Fibroblast of pulmonary artery (primary cell): ENCODE results near the gene TRABD.

Experiments
- DNase-seq: peaks from one replicate; pipeline ENCODE4 v3.0.0-alpha.2; 2010; ENCODE audit warnings: low read depth
- H3K4me3 ChIP-seq: replicated peaks from 2 replicates; pipeline ENCODE4 v1.5.1; 2011; ENCODE audit warnings: low read depth, mild to moderate bottlenecking, control low read depth, low read length, moderate library complexity
- TF ChIP-seq, protein P1 (sequence below): IDR thresholded peaks from 2 replicates; pipeline ENCODE4 v1.5.1; 2011; ENCODE audit warnings: mild to moderate bottlenecking, control low read depth, low read length, inconsistent platforms; ENCODE audit errors: missing control alignments

Gene TRABD

DNA sequence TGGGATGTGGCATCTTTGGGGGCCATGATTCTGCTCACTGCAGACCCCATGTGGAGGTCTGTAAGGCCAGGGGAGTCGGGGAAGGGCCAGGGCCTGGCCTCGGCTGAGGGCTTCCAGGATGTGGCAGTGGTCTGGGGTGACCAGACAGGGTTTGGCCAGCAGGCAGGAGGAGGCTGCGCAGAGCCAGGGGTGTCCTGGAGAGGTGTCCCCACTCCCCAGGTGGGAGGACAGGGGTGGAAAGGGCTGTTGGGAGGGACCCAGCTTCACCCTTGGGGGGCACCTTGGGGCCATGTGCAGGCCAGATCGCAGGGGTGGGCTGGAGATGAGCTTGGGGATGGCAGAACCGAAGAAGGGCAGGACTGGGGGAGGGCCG, 11.7 kb upstream of the TRABD start:
- no peak for DNase-seq
- no peak overlapping the region for H3K4me3 ChIP-seq
- TF ChIP-seq, protein P1, sequence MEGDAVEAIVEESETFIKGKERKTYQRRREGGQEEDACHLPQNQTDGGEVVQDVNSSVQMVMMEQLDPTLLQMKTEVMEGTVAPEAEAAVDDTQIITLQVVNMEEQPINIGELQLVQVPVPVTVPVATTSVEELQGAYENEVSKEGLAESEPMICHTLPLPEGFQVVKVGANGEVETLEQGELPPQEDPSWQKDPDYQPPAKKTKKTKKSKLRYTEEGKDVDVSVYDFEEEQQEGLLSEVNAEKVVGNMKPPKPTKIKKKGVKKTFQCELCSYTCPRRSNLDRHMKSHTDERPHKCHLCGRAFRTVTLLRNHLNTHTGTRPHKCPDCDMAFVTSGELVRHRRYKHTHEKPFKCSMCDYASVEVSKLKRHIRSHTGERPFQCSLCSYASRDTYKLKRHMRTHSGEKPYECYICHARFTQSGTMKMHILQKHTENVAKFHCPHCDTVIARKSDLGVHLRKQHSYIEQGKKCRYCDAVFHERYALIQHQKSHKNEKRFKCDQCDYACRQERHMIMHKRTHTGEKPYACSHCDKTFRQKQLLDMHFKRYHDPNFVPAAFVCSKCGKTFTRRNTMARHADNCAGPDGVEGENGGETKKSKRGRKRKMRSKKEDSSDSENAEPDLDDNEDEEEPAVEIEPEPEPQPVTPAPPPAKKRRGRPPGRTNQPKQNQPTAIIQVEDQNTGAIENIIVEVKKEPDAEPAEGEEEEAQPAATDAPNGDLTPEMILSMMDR: no peak

DNA sequence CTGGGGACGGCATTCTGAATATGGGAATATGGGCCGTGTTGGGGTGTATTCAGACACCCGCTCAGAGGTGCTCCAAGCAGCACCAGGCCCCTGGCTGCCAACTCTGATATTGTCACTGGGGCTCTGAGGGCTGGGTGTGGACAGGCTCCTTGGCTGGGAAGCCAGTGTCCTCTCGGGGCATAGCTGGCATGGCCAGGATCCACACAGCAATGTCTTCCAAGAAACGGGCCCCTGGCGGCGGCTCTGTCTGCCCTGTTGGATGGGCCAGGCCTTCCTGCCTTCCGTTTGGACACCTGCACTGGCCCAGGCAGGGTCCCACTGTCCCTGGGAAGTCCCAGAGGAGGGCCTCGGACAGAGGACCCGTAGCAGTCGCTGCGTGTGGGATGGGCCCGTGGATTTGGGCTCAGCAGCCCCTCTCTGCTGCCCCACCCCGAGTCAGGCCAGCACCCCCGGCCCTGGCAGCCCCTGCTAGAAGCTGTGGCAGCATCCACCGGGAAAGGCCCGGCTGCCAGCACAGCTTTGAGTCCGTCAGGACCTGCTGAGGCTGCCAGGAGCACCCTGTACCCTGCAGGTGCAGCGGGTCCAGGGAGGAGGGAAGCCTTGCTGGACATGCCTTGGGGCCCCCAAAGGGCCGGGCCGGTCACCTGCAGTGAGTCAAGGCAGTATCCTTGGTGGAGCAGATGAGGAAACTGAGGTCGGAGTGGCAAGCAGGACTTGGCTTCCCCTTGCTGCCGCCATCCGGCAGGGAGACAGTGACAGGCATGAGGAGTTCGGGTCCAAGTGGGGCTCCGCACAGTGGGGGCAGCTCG, 11.1 kb upstream of the TRABD start:
- DNase-seq: no peak
- no peak overlapping the region for H3K4me3 ChIP-seq
- TF ChIP-seq, protein P1: no peak

DNA sequence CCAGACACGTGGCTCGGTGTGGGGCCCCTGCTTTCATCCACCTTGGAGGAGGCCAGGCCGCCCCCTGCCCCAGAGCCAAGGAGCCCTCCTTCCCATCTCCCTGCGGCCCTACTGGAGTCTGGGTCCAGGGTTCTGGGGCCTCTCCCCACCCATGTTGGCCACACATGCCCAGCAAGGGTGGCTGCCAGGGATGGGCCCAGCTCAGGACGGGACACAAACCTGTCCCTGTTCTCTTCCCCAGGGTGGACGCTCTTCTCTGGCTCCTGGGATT, 10.6 kb upstream of the TRABD start:
- no peak overlapping the region for H3K4me3 ChIP-seq
- no peak for DNase-seq
- TF ChIP-seq, protein P1: no peak

DNA sequence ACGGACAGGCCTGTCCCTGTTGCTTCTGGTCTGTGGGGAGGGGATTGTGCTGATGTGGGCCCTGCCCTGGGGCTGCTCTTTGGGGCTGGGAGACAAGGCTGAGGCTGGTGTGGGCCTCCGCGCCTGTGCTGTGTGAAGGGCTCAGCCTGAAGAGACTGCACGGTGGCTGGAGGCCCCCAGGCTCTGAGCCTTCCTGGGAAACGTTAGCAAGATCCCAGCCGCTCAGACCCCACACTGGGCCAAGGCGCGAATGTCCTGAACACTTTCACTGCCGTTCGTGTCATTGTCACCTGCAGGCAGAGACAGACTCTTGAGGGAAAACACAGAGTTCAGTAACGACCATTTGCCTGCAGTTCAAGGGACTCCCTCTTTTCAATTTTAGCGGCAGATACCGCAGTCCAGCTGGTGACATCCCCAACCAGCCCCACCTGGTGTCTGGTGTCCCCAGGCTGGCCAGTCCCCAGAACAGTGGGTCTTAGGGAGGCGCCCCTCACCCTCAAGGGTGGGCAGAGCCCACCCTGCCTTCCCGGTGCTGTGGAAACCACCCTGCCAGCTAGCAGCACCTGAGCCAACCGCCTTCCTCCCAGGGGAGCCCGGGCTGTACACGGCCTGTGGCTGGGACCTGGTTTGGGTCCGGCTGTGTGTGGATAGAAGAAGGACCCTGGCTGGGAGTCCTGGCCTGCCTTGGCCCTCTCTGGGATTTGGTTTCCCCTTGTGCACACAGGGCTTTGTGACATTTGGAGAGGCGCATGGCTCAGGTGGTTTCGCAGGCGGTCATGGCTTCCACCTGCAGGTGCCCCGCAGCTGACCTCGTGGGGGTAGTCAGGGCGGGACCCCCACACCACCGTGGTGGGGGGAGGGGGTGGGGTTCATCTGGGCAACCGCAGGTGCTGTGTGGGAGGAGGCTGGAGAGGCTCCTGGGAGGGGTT, 9.5 kb upstream of the TRABD start:
- no peak overlapping the region for H3K4me3 ChIP-seq
- TF ChIP-seq, protein P1: no peak
- no peak for DNase-seq

DNA sequence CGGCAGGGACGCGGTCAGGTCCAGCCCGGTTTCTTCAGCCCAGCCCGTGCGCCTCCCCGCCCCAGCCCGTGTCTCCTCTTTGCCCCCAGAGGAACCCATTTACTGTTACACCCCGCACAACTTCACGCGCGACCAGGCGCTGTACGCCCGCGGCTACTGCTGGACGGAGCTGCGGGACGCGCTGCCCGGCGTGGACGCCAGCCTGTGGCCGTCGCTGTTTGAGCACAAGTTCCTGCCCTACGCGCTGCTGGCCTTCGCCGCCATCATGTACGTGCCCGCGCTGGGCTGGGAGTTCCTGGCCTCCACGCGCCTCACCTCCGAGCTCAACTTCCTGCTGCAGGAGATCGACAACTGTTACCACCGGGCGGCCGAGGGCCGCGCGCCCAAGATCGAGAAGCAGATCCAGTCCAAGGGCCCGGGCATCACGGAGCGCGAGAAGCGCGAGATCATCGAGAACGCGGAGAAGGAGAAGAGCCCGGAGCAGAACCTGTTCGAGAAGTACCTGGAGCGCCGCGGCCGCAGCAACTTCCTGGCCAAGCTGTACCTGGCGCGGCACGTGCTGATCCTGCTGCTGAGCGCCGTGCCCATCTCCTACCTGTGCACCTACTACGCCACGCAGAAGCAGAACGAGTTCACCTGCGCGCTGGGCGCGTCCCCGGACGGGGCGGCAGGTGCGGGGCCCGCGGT, 8.7 kb upstream of the TRABD start:
- no peak overlapping the region for H3K4me3 ChIP-seq
- DNase-seq: no peak
- TF ChIP-seq, protein P1: no peak

DNA sequence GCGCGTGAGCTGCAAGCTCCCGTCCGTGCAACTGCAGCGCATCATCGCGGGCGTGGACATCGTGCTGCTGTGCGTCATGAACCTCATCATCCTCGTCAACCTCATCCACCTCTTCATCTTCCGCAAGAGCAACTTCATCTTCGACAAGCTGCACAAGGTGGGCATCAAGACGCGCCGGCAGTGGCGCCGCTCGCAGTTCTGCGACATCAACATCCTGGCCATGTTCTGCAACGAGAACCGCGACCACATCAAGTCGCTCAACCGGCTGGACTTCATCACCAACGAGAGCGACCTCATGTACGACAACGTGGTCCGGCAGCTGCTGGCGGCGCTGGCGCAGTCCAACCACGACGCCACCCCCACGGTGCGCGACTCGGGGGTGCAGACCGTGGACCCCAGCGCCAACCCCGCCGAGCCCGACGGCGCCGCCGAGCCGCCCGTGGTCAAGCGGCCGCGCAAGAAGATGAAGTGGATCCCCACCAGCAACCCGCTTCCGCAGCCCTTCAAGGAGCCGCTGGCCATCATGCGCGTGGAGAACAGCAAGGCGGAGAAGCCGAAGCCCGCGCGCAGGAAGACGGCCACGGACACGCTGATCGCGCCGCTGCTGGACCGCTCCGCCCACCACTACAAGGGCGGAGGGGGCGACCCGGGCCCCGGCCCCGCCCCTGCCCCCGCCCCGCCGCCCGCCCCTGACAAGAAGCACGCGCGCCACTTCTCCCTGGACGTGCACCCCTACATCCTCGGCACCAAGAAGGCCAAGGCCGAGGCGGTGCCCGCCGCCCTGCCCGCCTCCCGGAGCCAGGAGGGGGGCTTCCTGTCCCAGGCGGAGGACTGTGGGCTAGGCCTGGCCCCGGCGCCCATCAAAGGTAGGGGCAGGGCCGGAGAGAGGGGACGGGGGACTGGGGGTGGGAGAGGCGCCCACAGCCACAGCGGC, 7.9 kb upstream of the TRABD start:
- no peak overlapping the region for H3K4me3 ChIP-seq
- no peak for DNase-seq
- TF ChIP-seq, protein P1: no peak
